ENCODE measurements around the gene YIF1A. TPM values are rescaled to one million over a fixed set of nuclear protein-coding genes. Genes with fewer than 3 reads are reported as not detected.

Gene YIF1A
- total RNA-seq, 1 donor, result 119 TPM

GRCh38 chr11:66265531-66266377 lies 23.2 kb downstream of the YIF1A start:
- TF ChIP-seq, protein P1, sequence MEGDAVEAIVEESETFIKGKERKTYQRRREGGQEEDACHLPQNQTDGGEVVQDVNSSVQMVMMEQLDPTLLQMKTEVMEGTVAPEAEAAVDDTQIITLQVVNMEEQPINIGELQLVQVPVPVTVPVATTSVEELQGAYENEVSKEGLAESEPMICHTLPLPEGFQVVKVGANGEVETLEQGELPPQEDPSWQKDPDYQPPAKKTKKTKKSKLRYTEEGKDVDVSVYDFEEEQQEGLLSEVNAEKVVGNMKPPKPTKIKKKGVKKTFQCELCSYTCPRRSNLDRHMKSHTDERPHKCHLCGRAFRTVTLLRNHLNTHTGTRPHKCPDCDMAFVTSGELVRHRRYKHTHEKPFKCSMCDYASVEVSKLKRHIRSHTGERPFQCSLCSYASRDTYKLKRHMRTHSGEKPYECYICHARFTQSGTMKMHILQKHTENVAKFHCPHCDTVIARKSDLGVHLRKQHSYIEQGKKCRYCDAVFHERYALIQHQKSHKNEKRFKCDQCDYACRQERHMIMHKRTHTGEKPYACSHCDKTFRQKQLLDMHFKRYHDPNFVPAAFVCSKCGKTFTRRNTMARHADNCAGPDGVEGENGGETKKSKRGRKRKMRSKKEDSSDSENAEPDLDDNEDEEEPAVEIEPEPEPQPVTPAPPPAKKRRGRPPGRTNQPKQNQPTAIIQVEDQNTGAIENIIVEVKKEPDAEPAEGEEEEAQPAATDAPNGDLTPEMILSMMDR (IDR thresholded peaks at IDR 0.05; ENCODE audit: insufficient read depth, low read length), result no peak
- no peak for DNase-seq (ENCODE audit: low read depth)
- no peak overlapping the region for H3K4me3 ChIP-seq (ENCODE audit: low read depth, low read length)

DNA sequence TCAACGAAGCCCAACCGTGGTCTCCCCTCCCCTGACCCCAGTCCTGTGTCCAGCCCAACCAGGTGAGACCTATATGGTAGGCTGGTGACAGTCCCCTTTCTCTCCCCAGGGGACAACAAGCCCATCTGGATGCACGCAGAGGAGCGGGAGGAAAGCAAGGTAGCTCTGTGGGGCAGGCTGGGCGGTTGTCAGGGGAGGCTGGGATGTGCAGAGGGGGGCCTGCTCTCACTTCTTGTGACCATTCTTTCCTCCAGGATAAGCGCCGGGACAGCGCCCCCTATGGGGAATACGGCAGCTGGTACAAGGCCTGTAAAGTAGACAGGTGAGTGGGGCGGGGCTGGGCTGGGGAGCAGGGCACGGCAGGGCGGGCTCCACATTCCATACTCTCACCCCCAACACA lies 24.0 kb downstream of the YIF1A start:
- DNase-seq (ENCODE audit: low read depth), result no peak
- no peak overlapping the region for H3K4me3 ChIP-seq (ENCODE audit: low read depth, low read length)
- TF ChIP-seq, protein P1 (IDR thresholded peaks at IDR 0.05; ENCODE audit: insufficient read depth, low read length), result peak; percentile 43

DNA sequence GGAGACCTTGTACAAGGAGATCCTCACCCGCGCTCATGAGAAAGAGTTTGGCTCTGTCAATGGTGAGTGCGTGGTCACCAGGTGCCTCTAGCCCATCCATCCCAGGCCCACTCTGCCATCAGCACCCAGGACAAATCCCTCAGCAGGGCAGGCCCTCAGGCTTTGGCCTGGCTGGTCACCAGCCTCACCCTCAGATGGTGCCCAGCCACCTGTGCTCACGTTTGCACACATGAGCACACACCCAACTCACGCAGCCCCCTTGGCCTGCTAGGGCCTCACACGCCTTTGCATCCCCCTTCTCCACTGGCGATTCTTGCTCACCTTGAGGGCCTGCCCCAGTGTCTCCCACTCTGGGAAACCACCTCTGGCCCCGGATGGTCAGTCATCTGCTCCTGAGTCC lies 24.6 kb downstream of the YIF1A start:
- TF ChIP-seq, protein P1 (IDR thresholded peaks at IDR 0.05; ENCODE audit: insufficient read depth, low read length), result no peak
- DNase-seq (ENCODE audit: low read depth), result no peak

DNA sequence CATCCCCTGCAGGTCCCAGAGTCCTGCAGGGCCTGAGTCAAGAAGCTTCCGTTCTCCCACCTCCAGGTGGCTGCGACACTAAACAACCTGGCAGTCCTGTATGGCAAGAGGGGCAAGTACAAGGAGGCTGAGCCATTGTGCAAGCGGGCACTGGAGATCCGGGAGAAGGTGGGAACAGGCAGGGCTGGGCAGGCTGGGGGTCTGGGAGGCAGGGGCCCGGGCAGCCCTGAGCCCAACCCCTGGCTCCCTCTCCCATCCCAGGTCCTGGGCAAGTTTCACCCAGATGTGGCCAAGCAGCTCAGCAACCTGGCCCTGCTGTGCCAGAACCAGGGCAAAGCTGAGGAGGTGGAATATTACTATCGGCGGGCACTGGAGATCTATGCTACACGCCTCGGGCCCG lies 25.2 kb downstream of the YIF1A start:
- DNase-seq (ENCODE audit: low read depth), result no peak
- TF ChIP-seq, protein P1 (IDR thresholded peaks at IDR 0.05; ENCODE audit: insufficient read depth, low read length), result no peak
- H3K4me3 ChIP-seq (ENCODE audit: low read depth, low read length), result no peak overlapping the region

More for the DNA sequence above, 24.6 kb downstream of the YIF1A start:
- H3K4me3 ChIP-seq (ENCODE audit: low read depth, low read length), result no peak overlapping the region

GRCh38 chr11:66263231-66263630 lies 25.7 kb downstream of the YIF1A start:
- no peak overlapping the region for H3K4me3 ChIP-seq (ENCODE audit: low read depth, low read length)

DNA sequence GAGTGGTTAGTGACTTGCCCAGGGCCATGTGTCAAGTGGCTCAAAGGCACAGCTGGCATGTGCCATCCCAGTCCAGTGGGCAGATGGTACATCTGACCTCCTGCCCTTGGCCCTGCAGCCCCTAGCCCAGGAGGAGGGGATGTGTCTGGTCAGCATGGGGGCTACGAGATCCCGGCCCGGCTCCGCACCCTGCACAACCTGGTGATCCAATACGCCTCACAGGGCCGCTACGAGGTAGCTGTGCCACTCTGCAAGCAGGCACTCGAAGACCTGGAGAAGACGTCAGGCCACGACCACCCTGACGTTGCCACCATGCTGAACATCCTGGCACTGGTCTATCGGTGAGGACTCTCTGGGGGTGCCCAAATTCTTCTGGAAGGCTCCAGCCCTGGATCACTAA lies 26.2 kb downstream of the YIF1A start:
- TF ChIP-seq, protein P1 (IDR thresholded peaks at IDR 0.05; ENCODE audit: insufficient read depth, low read length), result no peak
- H3K4me3 ChIP-seq (ENCODE audit: low read depth, low read length), result no peak overlapping the region

More at GRCh38 chr11:66263231-66263630, 25.7 kb downstream of the YIF1A start:
- TF ChIP-seq, protein P1 (IDR thresholded peaks at IDR 0.05; ENCODE audit: insufficient read depth, low read length), result no peak
- DNase-seq (ENCODE audit: low read depth), result no peak

More for the DNA sequence above, 26.2 kb downstream of the YIF1A start:
- DNase-seq (ENCODE audit: low read depth), result no peak

Data from fibroblast of the aortic adventitia (primary cell).